ENCODE results near the gene MAGI1.
A peak's percentile ranks its signal among the peaks of the same experiment; 100 is the strongest.

GRCh38 chr3:65425880-65426279, 612.8 kb downstream of the MAGI1 start:
- TF ChIP-seq, protein P1, sequence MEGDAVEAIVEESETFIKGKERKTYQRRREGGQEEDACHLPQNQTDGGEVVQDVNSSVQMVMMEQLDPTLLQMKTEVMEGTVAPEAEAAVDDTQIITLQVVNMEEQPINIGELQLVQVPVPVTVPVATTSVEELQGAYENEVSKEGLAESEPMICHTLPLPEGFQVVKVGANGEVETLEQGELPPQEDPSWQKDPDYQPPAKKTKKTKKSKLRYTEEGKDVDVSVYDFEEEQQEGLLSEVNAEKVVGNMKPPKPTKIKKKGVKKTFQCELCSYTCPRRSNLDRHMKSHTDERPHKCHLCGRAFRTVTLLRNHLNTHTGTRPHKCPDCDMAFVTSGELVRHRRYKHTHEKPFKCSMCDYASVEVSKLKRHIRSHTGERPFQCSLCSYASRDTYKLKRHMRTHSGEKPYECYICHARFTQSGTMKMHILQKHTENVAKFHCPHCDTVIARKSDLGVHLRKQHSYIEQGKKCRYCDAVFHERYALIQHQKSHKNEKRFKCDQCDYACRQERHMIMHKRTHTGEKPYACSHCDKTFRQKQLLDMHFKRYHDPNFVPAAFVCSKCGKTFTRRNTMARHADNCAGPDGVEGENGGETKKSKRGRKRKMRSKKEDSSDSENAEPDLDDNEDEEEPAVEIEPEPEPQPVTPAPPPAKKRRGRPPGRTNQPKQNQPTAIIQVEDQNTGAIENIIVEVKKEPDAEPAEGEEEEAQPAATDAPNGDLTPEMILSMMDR (IDR thresholded peaks at IDR 0.05): peak in 1 of 6 experiments; percentile 19
- no peak for TF ChIP-seq POLR2A (IDR thresholded peaks at IDR 0.05)
- no peak for TF ChIP-seq EP300 (IDR thresholded peaks at IDR 0.05)
- no peak for TF ChIP-seq POLR2AphosphoS5 (IDR thresholded peaks at IDR 0.05)
